Spinal cord (tissue), 10 donors: ENCODE measurements around the gene G6PC2. TPM values are rescaled to one million over a fixed set of nuclear protein-coding genes. Genes with fewer than 3 reads are reported as not detected.

Source experiments
- DNase-seq, 6 donors: peaks; one replicate each; pipeline versions ENCODE4 v3.0.0 to v3.0.0-alpha.2; 2013 to 2015; ENCODE audit warnings: low spot score in 6 of 6, low read depth in 4 of 6
- H3K27ac ChIP-seq: one replicate; pipeline ENCODE4 v1.5.1; 2013; ENCODE audit warnings: low read depth, low read length, control low read depth
- H3K27me3 ChIP-seq: one replicate; pipeline ENCODE4 v1.6.1; 2013; ENCODE audit warnings: low read length; ENCODE audit not compliant: control insufficient read depth, insufficient read depth
- H3K36me3 ChIP-seq: one replicate; pipeline ENCODE4 v1.6.1; 2013; ENCODE audit warnings: low read length; ENCODE audit not compliant: control insufficient read depth, insufficient read depth
- H3K4me1 ChIP-seq: one replicate; pipeline ENCODE4 v1.6.1; 2013; ENCODE audit warnings: low read length; ENCODE audit not compliant: control insufficient read depth, insufficient read depth
- H3K4me3 ChIP-seq: one replicate; pipeline ENCODE4 v1.5.1; 2013; ENCODE audit warnings: low read depth, low read length, control low read depth
- H3K9me3 ChIP-seq: one replicate; pipeline ENCODE4 v1.6.1; 2013; ENCODE audit warnings: low read length; ENCODE audit not compliant: control insufficient read depth, insufficient read depth
- WGBS: methylation state at CpG from one replicate; pipeline ENCODE4 v1.1.5; 2013; ENCODE audit warnings: missing lambda C conversion rate; ENCODE audit not compliant: insufficient coverage; 5-methylcytosine and 5-hydroxymethylcytosine counted together
- polyA plus RNA-seq, 2 donors: library from polyadenylated mRNA; unstranded; fragments of 120-200 nt; gene quantifications; one replicate each; pipeline ENCODE4 v1.2.1, GENCODE V29; 2013; ENCODE audit not compliant: insufficient read length in 2 of 2
- total RNA-seq, 2 donors: library from RNA; depleted of rRNA in 1 of 2; stranded (reverse); fragments of 120-200 nt in 1 of 2; fragments of >200 nt in 1 of 2; gene quantifications; one replicate each; pipeline versions ENCODE4 v1.2.3 to v1.2.4, GENCODE V29; 2013 to 2014
- donor health status: healthy.

Gene G6PC2
- total and polyA plus RNA-seq, 4 donors, result 0.09 to 0.11 TPM; not detected in 2

DNA sequence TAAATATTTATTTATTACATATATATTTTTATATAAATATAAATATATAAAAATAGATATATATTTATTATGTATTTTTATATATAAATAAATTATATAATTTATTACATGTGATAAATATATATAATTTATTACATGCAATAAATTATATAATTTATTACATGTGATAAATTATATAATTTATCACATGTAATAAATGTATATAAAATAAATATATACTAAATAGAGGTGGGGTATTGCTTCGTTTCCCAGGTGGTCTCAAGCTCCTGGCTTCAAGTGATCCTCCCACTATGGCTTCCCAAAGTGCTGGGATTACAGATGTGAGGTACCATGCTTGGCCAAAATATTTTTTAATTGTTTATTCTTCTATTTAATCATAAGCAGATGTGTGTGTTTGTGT is 3.6 kb upstream of the G6PC2 start:
- Histone ChIP-seq H3K4me1 (no peaks in the 10 kb centered on the region), H3K4me3 (no peak overlapping the region), H3K9me3 (no peaks in the 10 kb centered on the region), H3K27me3 (no peaks in the 10 kb centered on the region), H3K27ac (no peak overlapping the region), H3K36me3 (no peaks in the 10 kb centered on the region)
- DNase-seq, result no peak
- WGBS, result no CpG with 5 or more reads among the region's 1 CpG

GRCh38 chr2:168903888-168904287 is 2.8 kb downstream of the G6PC2 start:
- WGBS, result no CpG with 5 or more reads among the region's 2 CpGs
- H3K36me3 ChIP-seq, result no peaks in the 10 kb centered on the region
- no peaks in the 10 kb centered on the region for H3K9me3 ChIP-seq
- H3K4me1 ChIP-seq, result no peaks in the 10 kb centered on the region
- DNase-seq, result no peak
- no peak overlapping the region for H3K4me3 ChIP-seq
- H3K27ac ChIP-seq, result no peak overlapping the region
- H3K27me3 ChIP-seq, result no peaks in the 10 kb centered on the region

DNA sequence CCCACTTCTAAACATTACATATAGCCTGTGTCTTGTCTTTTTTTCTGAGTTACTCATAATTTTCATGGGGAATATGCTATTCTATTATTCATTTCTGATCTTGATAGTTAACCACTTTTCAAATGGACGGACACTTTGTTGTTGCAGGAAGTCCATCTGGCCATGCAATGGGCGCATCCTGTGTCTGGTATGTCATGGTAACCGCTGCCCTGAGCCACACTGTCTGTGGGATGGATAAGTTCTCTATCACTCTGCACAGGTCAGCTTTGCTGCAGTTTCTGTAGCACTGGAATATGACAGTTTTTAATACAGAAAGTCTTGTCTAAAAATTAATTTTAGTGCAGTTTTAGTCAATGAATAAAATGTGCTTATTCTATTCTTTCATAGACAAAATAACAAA is 3.3 kb downstream of the G6PC2 start:
- Histone ChIP-seq H3K9me3 (no peaks in the 10 kb centered on the region), H3K27ac (no peak overlapping the region), H3K36me3 (no peaks in the 10 kb centered on the region), H3K4me3 (no peak overlapping the region), H3K27me3 (no peaks in the 10 kb centered on the region), H3K4me1 (no peaks in the 10 kb centered on the region)
- DNase-seq, result no peak
- 100% methylated on average over 3 of the region's 3 CpGs for WGBS

GRCh38 chr2:168907940-168908662 is 7.0 kb downstream of the G6PC2 start:
- Histone ChIP-seq H3K9me3 (no peaks in the 10 kb centered on the region), H3K36me3 (no peaks in the 10 kb centered on the region), H3K27me3 (no peaks in the 10 kb centered on the region), H3K4me1 (peaks cover 5% of the 10 kb centered on the region), H3K27ac (no peak overlapping the region), H3K4me3 (no peak overlapping the region)
- no peak for DNase-seq
- WGBS, result no CpG with 5 or more reads among the region's 8 CpGs

DNA sequence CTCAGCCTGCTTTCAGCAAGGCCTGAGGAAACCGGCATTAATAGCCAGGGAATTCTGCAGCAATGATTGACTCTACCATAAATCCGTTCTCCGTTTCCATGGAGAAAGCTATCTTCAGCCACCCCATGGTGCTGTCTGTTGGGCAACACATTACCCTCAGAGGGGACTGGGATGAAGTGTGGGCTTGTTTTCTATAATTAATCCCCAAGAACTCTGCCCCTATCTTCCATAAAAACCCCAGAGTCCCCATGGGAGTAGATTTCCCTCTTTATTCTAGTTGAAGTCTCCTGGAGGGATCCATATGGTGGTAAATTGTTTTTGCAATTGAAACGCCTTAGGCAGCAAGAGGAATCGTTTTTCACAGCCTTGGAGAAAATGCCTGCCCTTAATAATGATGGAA is 9.2 kb downstream of the G6PC2 start:
- DNase-seq, result peak in 1 of 6 donors; percentile 89
- WGBS, result no CpG with 5 or more reads among the region's 5 CpGs
- H3K9me3 ChIP-seq, result no peaks in the 10 kb centered on the region
- peaks cover 8% of the 10 kb centered on the region for H3K4me1 ChIP-seq
- no peak overlapping the region for H3K27ac ChIP-seq
- peaks cover 2% of the 10 kb centered on the region for H3K27me3 ChIP-seq
- no peaks in the 10 kb centered on the region for H3K36me3 ChIP-seq
- no peak overlapping the region for H3K4me3 ChIP-seq

- no peaks in the 10 kb centered on the region for H3K9me3 ChIP-seq
- H3K27me3 ChIP-seq, result peaks cover 2% of the 10 kb centered on the region
- DNase-seq, result peak in 2 of 6 donors; percentile 55 to 83
- WGBS, result 32% methylated on average over 4 of the region's 6 CpGs
- H3K4me1 ChIP-seq, result peaks cover 8% of the 10 kb centered on the region
- no peaks in the 10 kb centered on the region for H3K36me3 ChIP-seq
- no peak overlapping the region for H3K27ac ChIP-seq
- H3K4me3 ChIP-seq, result peak overlapping the region; percentile 21
Measured at GRCh38 chr2:168912466-168912865, 11.4 kb downstream of the G6PC2 start.

- peaks cover 8% of the 10 kb centered on the region for H3K4me1 ChIP-seq
- DNase-seq, result peak in 2 of 6 donors; percentile 87 to 90
- H3K36me3 ChIP-seq, result no peaks in the 10 kb centered on the region
- 11% methylated on average over 18 of the region's 21 CpGs for WGBS
- peak overlapping the region; percentile 21 for H3K4me3 ChIP-seq
- H3K27me3 ChIP-seq, result peaks cover 2% of the 10 kb centered on the region
- no peak overlapping the region for H3K27ac ChIP-seq
- H3K9me3 ChIP-seq, result no peaks in the 10 kb centered on the region
Measured at GRCh38 chr2:168912901-168913369, 11.8 kb downstream of the G6PC2 start.

- H3K9me3 ChIP-seq, result no peaks in the 10 kb centered on the region
- H3K36me3 ChIP-seq, result no peaks in the 10 kb centered on the region
- peaks cover 8% of the 10 kb centered on the region for H3K4me1 ChIP-seq
- H3K27ac ChIP-seq, result no peak overlapping the region
- H3K4me3 ChIP-seq, result no peak overlapping the region
- H3K27me3 ChIP-seq, result peaks cover 2% of the 10 kb centered on the region
- 56% methylated on average over 2 of the region's 4 CpGs for WGBS
- peak in 1 of 6 donors; percentile 7 for DNase-seq
Measured at GRCh38 chr2:168913495-168913894, 12.4 kb downstream of the G6PC2 start.

DNA sequence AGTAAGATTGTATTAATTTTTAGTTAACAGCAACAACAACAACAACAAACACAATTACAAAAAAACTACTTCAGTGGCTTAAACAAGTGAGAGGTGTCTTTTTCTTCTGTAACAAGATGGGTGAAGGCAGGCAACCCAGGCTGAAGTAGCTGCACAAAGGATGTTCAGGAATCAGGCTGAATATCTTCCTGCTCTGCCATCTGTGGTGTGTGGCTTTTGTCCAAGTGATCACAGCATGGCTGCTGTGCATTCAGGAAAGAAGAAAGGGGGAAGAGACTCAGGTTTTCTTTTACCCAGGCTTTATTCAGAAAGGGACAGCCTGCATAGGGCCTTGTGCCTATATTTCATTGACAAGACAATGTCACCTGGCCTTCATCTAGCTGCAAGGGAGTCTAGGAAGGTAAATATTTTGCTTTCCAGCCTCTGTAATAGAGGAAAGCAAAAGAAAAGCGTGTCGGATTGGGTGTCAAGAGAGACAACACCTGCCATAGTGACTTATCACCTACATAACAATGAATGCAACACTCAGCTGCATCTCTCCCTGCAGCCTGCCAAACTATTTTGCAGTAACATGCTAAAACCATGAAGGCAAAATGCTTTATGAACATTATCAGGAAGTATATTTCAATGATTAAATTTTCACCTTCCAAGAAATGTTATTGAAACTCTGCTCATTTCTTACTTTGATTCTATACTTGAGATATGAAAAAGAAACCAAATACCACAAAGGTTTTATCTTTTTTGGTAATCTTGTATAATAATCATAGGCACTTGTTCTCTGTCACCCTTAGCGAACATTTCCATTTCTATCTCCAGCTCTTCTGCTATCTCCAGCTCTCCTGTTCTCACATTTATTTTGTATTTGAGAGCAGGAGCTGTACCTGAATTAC is 14.6 kb downstream of the G6PC2 start:
- WGBS, result no CpG with 5 or more reads among the region's 3 CpGs
- H3K4me3 ChIP-seq, result no peak overlapping the region
- peaks cover 2% of the 10 kb centered on the region for H3K27me3 ChIP-seq
- no peak overlapping the region for H3K27ac ChIP-seq
- H3K9me3 ChIP-seq, result no peaks in the 10 kb centered on the region
- DNase-seq, result peak in 2 of 6 donors; percentile 84 to 89
- H3K4me1 ChIP-seq, result peaks cover 8% of the 10 kb centered on the region
- no peaks in the 10 kb centered on the region for H3K36me3 ChIP-seq
